Measurements from ENCODE around the gene TRAFD1. TPM values are rescaled to one million over a fixed set of nuclear protein-coding genes. Genes with fewer than 3 reads are reported as not detected.

Gene TRAFD1
- total RNA-seq, 4 donors from 2014 or later = 8.9 to 17.7 (median 14.5) TPM

GRCh38 chr12:112192475-112192874 lies 67.1 kb downstream of the TRAFD1 start:
- in situ Hi-C loops (cut with MboI; ENCODE audit: low sequenced_read_pairs in 4 of 4) = no loop called here
- Histone ChIP-seq H3K36me3 (peaks cover 0 to 75% of the 10 kb centered on the region in 2 donors), H3K4me1 (peaks cover 0 to 3% of the 10 kb centered on the region in 2 donors), H3K27ac (no peak overlapping the region), H3K4me3 (no peak overlapping the region), H3K9me3 (no peaks in the 10 kb centered on the region), H3K27me3 (no peaks in the 10 kb centered on the region)
- no peak for ATAC-seq
- DNase-seq = no peak
- intact Hi-C loops (cut with DNase I; ENCODE audit: low total_unique reads) = no loop called here
- no peak for TF ChIP-seq POLR2A (IDR thresholded peaks at IDR 0.05)
- TF ChIP-seq, protein P1, sequence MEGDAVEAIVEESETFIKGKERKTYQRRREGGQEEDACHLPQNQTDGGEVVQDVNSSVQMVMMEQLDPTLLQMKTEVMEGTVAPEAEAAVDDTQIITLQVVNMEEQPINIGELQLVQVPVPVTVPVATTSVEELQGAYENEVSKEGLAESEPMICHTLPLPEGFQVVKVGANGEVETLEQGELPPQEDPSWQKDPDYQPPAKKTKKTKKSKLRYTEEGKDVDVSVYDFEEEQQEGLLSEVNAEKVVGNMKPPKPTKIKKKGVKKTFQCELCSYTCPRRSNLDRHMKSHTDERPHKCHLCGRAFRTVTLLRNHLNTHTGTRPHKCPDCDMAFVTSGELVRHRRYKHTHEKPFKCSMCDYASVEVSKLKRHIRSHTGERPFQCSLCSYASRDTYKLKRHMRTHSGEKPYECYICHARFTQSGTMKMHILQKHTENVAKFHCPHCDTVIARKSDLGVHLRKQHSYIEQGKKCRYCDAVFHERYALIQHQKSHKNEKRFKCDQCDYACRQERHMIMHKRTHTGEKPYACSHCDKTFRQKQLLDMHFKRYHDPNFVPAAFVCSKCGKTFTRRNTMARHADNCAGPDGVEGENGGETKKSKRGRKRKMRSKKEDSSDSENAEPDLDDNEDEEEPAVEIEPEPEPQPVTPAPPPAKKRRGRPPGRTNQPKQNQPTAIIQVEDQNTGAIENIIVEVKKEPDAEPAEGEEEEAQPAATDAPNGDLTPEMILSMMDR (IDR thresholded peaks at IDR 0.05 in 4 of 5, conservative IDR thresholded peaks at IDR 0.05 in 1 of 5) = no peak

DNA sequence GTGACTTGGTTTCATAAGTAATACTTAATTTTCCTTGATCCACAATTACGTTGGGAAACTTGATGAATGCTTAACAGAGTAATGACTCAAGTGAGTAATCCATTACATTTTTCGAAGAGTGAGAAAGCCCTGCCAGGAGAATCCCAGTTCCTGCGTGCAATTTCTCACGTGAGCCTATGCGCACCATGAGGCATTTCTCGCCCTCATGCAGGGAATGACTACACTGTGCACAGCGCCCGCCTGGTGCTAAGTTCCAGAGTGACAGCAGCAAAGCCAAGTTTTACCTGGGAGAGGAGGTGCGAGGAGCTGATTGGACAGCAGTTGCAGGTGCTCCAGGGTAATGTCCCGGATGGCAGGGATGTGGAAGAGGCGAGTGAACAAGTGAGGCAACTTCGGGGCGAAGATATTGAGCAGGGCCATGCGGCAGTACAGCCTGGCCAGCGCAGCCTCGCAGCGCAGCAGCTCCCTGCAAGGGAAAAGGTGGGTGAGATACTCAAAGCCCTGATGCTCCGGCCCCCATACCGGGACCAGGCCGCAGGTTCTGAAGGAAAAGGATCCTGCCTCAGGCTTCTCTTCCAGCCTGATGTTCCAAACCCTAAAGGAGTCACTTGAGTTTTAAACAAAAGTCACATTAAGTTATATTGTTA lies 69.4 kb downstream of the TRAFD1 start:
- TF ChIP-seq, protein P1 (IDR thresholded peaks at IDR 0.05 in 4 of 5, conservative IDR thresholded peaks at IDR 0.05 in 1 of 5) = no peak
- no peak for TF ChIP-seq POLR2A (IDR thresholded peaks at IDR 0.05)

GRCh38 chr12:112196196-112196875 lies 71.0 kb downstream of the TRAFD1 start:
- intact Hi-C loops (cut with DNase I; ENCODE audit: low total_unique reads) = no loop called here
- in situ Hi-C loops (cut with MboI; ENCODE audit: low sequenced_read_pairs in 4 of 4) = no loop called here

More for the DNA sequence above, 69.4 kb downstream of the TRAFD1 start:
- no peak overlapping the region for H3K4me3 ChIP-seq
- DNase-seq (no peak), ATAC-seq (no peak)
- H3K9me3 ChIP-seq = no peaks in the 10 kb centered on the region
- in situ Hi-C loops (cut with MboI; ENCODE audit: low sequenced_read_pairs in 4 of 4) (no loop called here), intact Hi-C loops (cut with DNase I; ENCODE audit: low total_unique reads) (no loop called here)
- H3K36me3 ChIP-seq = peaks cover 0 to 94% of the 10 kb centered on the region in 2 donors
- H3K27me3 ChIP-seq = no peaks in the 10 kb centered on the region
- peaks cover 0 to 3% of the 10 kb centered on the region in 2 donors for H3K4me1 ChIP-seq
- H3K27ac ChIP-seq = no peak overlapping the region

GRCh38 chr12:112198120-112198733 lies 72.9 kb downstream of the TRAFD1 start:
- in situ Hi-C loops (cut with MboI; ENCODE audit: low sequenced_read_pairs in 4 of 4) (no loop called here), intact Hi-C loops (cut with DNase I; ENCODE audit: low total_unique reads) (loop anchor here (2.0 kb wide), 1 partner anchor 189 kb away; no protein-coding TSS in a partner anchor)
- no peak overlapping the region for H3K4me3 ChIP-seq
- peak; percentile 45 to 53 for ATAC-seq
- no peak for DNase-seq
- peaks cover 0 to 91% of the 10 kb centered on the region in 2 donors for H3K36me3 ChIP-seq
- no peaks in the 10 kb centered on the region for H3K4me1 ChIP-seq
- no peaks in the 10 kb centered on the region for H3K9me3 ChIP-seq
- TF ChIP-seq POLR2A (IDR thresholded peaks at IDR 0.05) = no peak
- TF ChIP-seq, protein P1 (IDR thresholded peaks at IDR 0.05 in 4 of 5, conservative IDR thresholded peaks at IDR 0.05 in 1 of 5) = peak in 4 of 5 experiments; percentile 21 to 45 (median 32)
- H3K27me3 ChIP-seq = no peaks in the 10 kb centered on the region
- no peak overlapping the region for H3K27ac ChIP-seq

More at GRCh38 chr12:112196196-112196875, 71.0 kb downstream of the TRAFD1 start:
- Histone ChIP-seq H3K4me1 (peaks cover 0 to 3% of the 10 kb centered on the region in 2 donors), H3K36me3 (peaks cover 0 to 93% of the 10 kb centered on the region in 2 donors), H3K27me3 (no peaks in the 10 kb centered on the region), H3K9me3 (no peaks in the 10 kb centered on the region), H3K4me3 (no peak overlapping the region), H3K27ac (no peak overlapping the region)
- no peak for ATAC-seq
- TF ChIP-seq, protein P1 (IDR thresholded peaks at IDR 0.05 in 4 of 5, conservative IDR thresholded peaks at IDR 0.05 in 1 of 5) = no peak
- TF ChIP-seq POLR2A (IDR thresholded peaks at IDR 0.05) = no peak
- no peak for DNase-seq
